ENCODE results near the gene IRF1. TPM values are rescaled to one million over a fixed set of nuclear protein-coding genes. Genes with fewer than 3 reads are reported as not detected.

Gene IRF1
- total and polyA plus RNA-seq, 7 donors: 15.3 to 169 (median 37.2) TPM

- intact Hi-C loops (cut with DNase I): loop anchor here (5.0 kb wide), 1 partner anchor 32 kb away; no protein-coding TSS in a partner anchor
- Histone ChIP-seq H3K27me3 (no peaks in the 10 kb centered on the region), H3K27ac (no peak overlapping the region), H3K4me1 (peaks cover 0 to 32% (median 19%) of the 10 kb centered on the region in 4 donors), H3K9me3 (no peaks in the 10 kb centered on the region), H3K36me3 (peaks cover 0 to 13% (median 0%) of the 10 kb centered on the region in 4 donors), H3K4me3 (no peak overlapping the region)
- TF ChIP-seq POLR2AphosphoS5 (IDR thresholded peaks at IDR 0.05) (no peak), EP300 (IDR thresholded peaks at IDR 0.05) (no peak), CTCF (IDR thresholded peaks at IDR 0.05) (no peak), POLR2A (IDR thresholded peaks at IDR 0.05) (no peak)
- peak; percentile 40 for DNase-seq
- 77 to 79% methylated on average over 6 of the region's 6 CpGs for WGBS, 2 donors
Measured at GRCh38 chr5:132469380-132470009, 21.1 kb downstream of the IRF1 start.

GRCh38 chr5:132468656-132469379, 21.8 kb downstream of the IRF1 start:
- no peak for DNase-seq
- WGBS, 2 donors: 83 to 91% methylated on average over 3 of the region's 3 CpGs
- Histone ChIP-seq H3K4me3 (no peak overlapping the region), H3K4me1 (peaks cover 0 to 35% (median 23%) of the 10 kb centered on the region in 4 donors), H3K27me3 (no peaks in the 10 kb centered on the region), H3K9me3 (no peaks in the 10 kb centered on the region), H3K36me3 (peaks cover 0 to 13% (median 0%) of the 10 kb centered on the region in 4 donors), H3K27ac (no peak overlapping the region)
- TF ChIP-seq CTCF (IDR thresholded peaks at IDR 0.05) (no peak), POLR2AphosphoS5 (IDR thresholded peaks at IDR 0.05) (no peak), EP300 (IDR thresholded peaks at IDR 0.05) (no peak)
- intact Hi-C loops (cut with DNase I): no loop called here

GRCh38 chr5:132467287-132467984, 23.1 kb downstream of the IRF1 start:
- H3K4me1 ChIP-seq: peaks cover 0 to 49% (median 36%) of the 10 kb centered on the region in 4 donors

GRCh38 chr5:132466433-132467286, 23.9 kb downstream of the IRF1 start:
- H3K36me3 ChIP-seq: peaks cover 0 to 13% (median 0%) of the 10 kb centered on the region in 4 donors
- H3K9me3 ChIP-seq: no peaks in the 10 kb centered on the region
- H3K27ac ChIP-seq: peak overlapping the region; percentile 0 to 71 (median 51)
- intact Hi-C loops (cut with DNase I): no loop called here
- no peaks in the 10 kb centered on the region for H3K27me3 ChIP-seq
- peak; percentile 66 for DNase-seq
- WGBS, 2 donors: 36 to 68% methylated on average over 18 of the region's 18 CpGs
- TF ChIP-seq POLR2A (IDR thresholded peaks at IDR 0.05): no peak
- peaks cover 0 to 57% (median 44%) of the 10 kb centered on the region in 4 donors for H3K4me1 ChIP-seq
- no peak overlapping the region for H3K4me3 ChIP-seq

More at GRCh38 chr5:132467287-132467984, 23.1 kb downstream of the IRF1 start:
- peak; percentile 39 for DNase-seq
- 61 to 73% methylated on average over 4 of the region's 4 CpGs for WGBS, 2 donors
- H3K36me3 ChIP-seq: peaks cover 0 to 13% (median 0%) of the 10 kb centered on the region in 4 donors
- intact Hi-C loops (cut with DNase I): no loop called here
- H3K4me3 ChIP-seq: no peak overlapping the region
- TF ChIP-seq POLR2A (IDR thresholded peaks at IDR 0.05): no peak
- no peaks in the 10 kb centered on the region for H3K27me3 ChIP-seq
- H3K9me3 ChIP-seq: no peaks in the 10 kb centered on the region
- peak overlapping the region in 2 of 4 donors; percentile 44 to 71 for H3K27ac ChIP-seq

GRCh38 chr5:132465059-132465707, 25.4 kb downstream of the IRF1 start:
- no peak for TF ChIP-seq POLR2A (IDR thresholded peaks at IDR 0.05)
- no peak for TF ChIP-seq CTCF (IDR thresholded peaks at IDR 0.05)
- no peak for TF ChIP-seq EP300 (IDR thresholded peaks at IDR 0.05)
- no peak for TF ChIP-seq POLR2AphosphoS5 (IDR thresholded peaks at IDR 0.05)
- H3K27ac ChIP-seq: peak overlapping the region; percentile 63 to 80 (median 72)
- no peaks in the 10 kb centered on the region for H3K27me3 ChIP-seq
- peak; percentile 55 for DNase-seq
- H3K9me3 ChIP-seq: no peaks in the 10 kb centered on the region
- intact Hi-C loops (cut with DNase I): no loop called here
- WGBS, 2 donors: 66% methylated on average over 10 of the region's 10 CpGs
- H3K4me1 ChIP-seq: peaks cover 0 to 70% (median 55%) of the 10 kb centered on the region in 4 donors
- H3K36me3 ChIP-seq: peaks cover 0 to 8% (median 0%) of the 10 kb centered on the region in 4 donors
- H3K4me3 ChIP-seq: no peak overlapping the region
